ENCODE measurements around the gene BARX2. TPM values are rescaled to one million over a fixed set of nuclear protein-coding genes. Genes with fewer than 3 reads are reported as not detected.

Gene BARX2
- total RNA-seq, 1 experiment from 2014 or later: 13.4 TPM

DNA sequence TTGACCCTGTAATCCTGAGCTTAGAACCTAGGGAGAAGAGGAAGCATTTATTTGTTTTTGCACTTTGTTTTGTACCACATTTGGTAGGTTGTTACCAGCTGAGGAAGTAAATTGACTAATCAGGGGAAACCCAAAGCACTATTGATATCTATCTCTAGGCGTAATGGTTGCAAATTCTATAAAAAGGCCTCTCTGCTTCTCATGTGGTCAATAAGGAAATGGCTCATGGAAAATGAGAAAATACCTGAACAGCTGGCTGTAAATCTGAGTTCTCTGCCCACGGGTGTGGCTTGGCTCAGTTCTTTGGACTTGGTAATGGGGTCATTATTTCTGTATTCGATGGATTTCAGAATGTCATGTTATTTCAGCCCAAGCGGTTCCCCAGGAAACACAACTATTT lies 42.4 kb downstream of the BARX2 start:
- no peak overlapping the region for H3K4me3 ChIP-seq
- no peaks in the 10 kb centered on the region for H3K9me3 ChIP-seq (ENCODE audit: insufficient read depth, low read depth)
- no peak for TF ChIP-seq EZH2 (IDR thresholded peaks at IDR 0.05; ENCODE audit: low read depth)
- TF ChIP-seq, protein P1, sequence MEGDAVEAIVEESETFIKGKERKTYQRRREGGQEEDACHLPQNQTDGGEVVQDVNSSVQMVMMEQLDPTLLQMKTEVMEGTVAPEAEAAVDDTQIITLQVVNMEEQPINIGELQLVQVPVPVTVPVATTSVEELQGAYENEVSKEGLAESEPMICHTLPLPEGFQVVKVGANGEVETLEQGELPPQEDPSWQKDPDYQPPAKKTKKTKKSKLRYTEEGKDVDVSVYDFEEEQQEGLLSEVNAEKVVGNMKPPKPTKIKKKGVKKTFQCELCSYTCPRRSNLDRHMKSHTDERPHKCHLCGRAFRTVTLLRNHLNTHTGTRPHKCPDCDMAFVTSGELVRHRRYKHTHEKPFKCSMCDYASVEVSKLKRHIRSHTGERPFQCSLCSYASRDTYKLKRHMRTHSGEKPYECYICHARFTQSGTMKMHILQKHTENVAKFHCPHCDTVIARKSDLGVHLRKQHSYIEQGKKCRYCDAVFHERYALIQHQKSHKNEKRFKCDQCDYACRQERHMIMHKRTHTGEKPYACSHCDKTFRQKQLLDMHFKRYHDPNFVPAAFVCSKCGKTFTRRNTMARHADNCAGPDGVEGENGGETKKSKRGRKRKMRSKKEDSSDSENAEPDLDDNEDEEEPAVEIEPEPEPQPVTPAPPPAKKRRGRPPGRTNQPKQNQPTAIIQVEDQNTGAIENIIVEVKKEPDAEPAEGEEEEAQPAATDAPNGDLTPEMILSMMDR (conservative IDR thresholded peaks at IDR 0.05): no peak
- DNase-seq: peak in 1 of 2 experiments; percentile 70
- H3K36me3 ChIP-seq (ENCODE audit: low read depth): no peaks in the 10 kb centered on the region
- H4K20me1 ChIP-seq (ENCODE audit: insufficient read depth): no peaks in the 10 kb centered on the region
- H3K27me3 ChIP-seq (ENCODE audit: insufficient read depth, low read depth): no peaks in the 10 kb centered on the region
- H3K4me1 ChIP-seq (replicated peaks; ENCODE audit: insufficient read depth): peaks cover 17% of the 10 kb centered on the region
- intact Hi-C loops (cut with micrococcal nuclease; ENCODE audit: unreplicated experiment): no loop called here
- no peaks in the 10 kb centered on the region for H3K9me2 ChIP-seq (ENCODE audit: insufficient read depth)
- no peak overlapping the region for H3K4me2 ChIP-seq
- H3F3A ChIP-seq (ENCODE audit: insufficient read depth, low read depth): no peaks in the 10 kb centered on the region
- ChIA-PET CTCF (no interaction called here), POLR2A (ENCODE audit: unreplicated experiment) (interaction anchor here (0.6 kb wide), 2 partner anchors 11 to 1684 kb away, joined by 7 read pairs; no protein-coding TSS in a partner anchor)
- H3K79me2 ChIP-seq (ENCODE audit: low read depth): peaks cover 5% of the 10 kb centered on the region
- H2AFZ ChIP-seq: no peak overlapping the region
- no TSS peak for BruUV-seq (replicated peaks)
- no peak overlapping the region for H3K27ac ChIP-seq

DNA sequence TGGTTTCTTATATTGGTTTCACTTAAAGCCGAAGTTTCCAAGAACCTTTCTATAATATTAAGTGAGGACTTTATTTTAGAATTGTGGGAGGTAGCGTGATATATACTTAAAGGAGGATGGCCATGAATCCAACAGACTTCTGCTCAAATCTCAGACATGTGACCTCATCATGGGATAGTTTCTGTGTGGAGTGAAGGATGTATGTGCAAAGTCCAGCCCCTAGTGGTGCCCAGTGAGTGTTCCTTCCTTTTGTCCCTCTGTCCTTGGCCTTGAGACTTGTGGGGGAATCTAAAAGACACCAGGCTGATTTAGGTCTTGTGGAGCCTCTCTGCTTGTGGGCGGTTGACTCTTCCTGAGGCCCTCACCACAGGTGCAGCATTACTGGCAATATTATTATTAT lies 43.7 kb downstream of the BARX2 start:
- Histone ChIP-seq H3K4me2 (no peak overlapping the region), H3K36me3 (ENCODE audit: low read depth) (no peaks in the 10 kb centered on the region), H3K27me3 (ENCODE audit: insufficient read depth, low read depth) (no peaks in the 10 kb centered on the region), H3K9me2 (ENCODE audit: insufficient read depth) (no peaks in the 10 kb centered on the region), H3K9me3 (ENCODE audit: insufficient read depth, low read depth) (no peaks in the 10 kb centered on the region), H3K4me1 (replicated peaks; ENCODE audit: insufficient read depth) (peaks cover 13% of the 10 kb centered on the region), H3K4me3 (no peak overlapping the region), H3K27ac (no peak overlapping the region), H4K20me1 (ENCODE audit: insufficient read depth) (no peaks in the 10 kb centered on the region), H3F3A (ENCODE audit: insufficient read depth, low read depth) (no peaks in the 10 kb centered on the region), H3K79me2 (ENCODE audit: low read depth) (peaks cover 5% of the 10 kb centered on the region), H2AFZ (no peak overlapping the region)
- TF ChIP-seq, protein P1 (conservative IDR thresholded peaks at IDR 0.05): no peak
- no peak for TF ChIP-seq EZH2 (IDR thresholded peaks at IDR 0.05; ENCODE audit: low read depth)
- POLR2A ChIA-PET (ENCODE audit: unreplicated experiment): no interaction called here
- no TSS peak for BruUV-seq (replicated peaks)
- CTCF ChIA-PET: interaction anchor here (0.9 kb wide), 1 partner anchor 52 kb away, joined by 4 read pairs; no protein-coding TSS in a partner anchor
- no peak for DNase-seq
- intact Hi-C loops (cut with micrococcal nuclease; ENCODE audit: unreplicated experiment): no loop called here

DNA sequence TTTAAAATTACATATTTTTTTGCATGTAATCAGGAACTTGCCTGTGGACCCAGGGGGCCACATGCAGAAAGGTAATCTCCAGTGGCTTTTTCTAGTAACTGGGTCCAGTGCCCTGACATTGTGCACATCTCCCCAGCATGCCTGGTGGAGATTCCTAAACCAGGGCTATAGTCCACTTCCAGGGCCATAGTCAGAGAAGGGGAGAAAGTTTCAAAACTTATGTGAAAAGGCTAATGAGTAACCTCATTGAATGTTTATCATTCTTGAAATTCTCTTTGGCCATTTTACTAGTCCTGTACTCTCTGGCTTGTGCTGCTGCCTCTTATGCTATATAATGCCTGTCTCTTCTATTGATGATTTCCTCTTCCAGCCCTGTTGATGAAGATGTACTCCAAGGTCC lies 47.8 kb downstream of the BARX2 start:
- no peak for DNase-seq
- Histone ChIP-seq H4K20me1 (ENCODE audit: insufficient read depth) (no peaks in the 10 kb centered on the region), H3F3A (ENCODE audit: insufficient read depth, low read depth) (no peaks in the 10 kb centered on the region), H3K9me3 (ENCODE audit: insufficient read depth, low read depth) (no peaks in the 10 kb centered on the region), H3K27ac (no peak overlapping the region), H3K9me2 (ENCODE audit: insufficient read depth) (no peaks in the 10 kb centered on the region), H2AFZ (no peak overlapping the region), H3K36me3 (ENCODE audit: low read depth) (no peaks in the 10 kb centered on the region), H3K79me2 (ENCODE audit: low read depth) (no peaks in the 10 kb centered on the region; the same call in 1 of the 2 replicates), H3K4me3 (no peak overlapping the region), H3K4me2 (no peak overlapping the region), H3K27me3 (ENCODE audit: insufficient read depth, low read depth) (no peaks in the 10 kb centered on the region), H3K4me1 (replicated peaks; ENCODE audit: insufficient read depth) (peaks cover 8% of the 10 kb centered on the region)
- intact Hi-C loops (cut with micrococcal nuclease; ENCODE audit: unreplicated experiment): no loop called here
- BruUV-seq (replicated peaks): no TSS peak
- CTCF ChIA-PET: no interaction called here
- POLR2A ChIA-PET (ENCODE audit: unreplicated experiment): no interaction called here
- no peak for TF ChIP-seq EZH2 (IDR thresholded peaks at IDR 0.05; ENCODE audit: low read depth)

DNA sequence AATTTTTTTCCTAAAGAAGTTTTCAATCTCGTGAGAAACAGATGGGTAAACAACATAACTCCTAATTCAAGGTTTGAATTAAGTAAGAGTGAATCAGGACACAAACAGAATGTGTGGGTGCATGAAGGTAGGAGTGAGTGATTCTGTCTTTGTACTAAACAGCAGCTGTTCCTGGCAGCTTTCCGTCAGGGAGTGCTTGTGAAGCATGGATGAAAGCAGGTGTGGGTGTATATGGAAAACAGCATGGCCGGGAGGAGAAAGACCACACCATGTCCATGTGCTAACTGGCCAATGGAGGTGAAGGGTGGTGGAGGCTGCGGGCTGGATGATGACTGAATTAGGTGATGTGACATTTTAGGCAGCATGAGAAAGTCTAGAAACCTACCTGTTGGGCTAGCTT lies 49.6 kb downstream of the BARX2 start:
- no peak for DNase-seq

More for the DNA sequence above, 49.6 kb downstream of the BARX2 start:
- CTCF ChIA-PET: no interaction called here
- POLR2A ChIA-PET (ENCODE audit: unreplicated experiment): no interaction called here
- no peaks in the 10 kb centered on the region for H4K20me1 ChIP-seq (ENCODE audit: insufficient read depth)
- no peaks in the 10 kb centered on the region for H3K36me3 ChIP-seq (ENCODE audit: low read depth)
- H3K9me2 ChIP-seq (ENCODE audit: insufficient read depth): no peaks in the 10 kb centered on the region
- no peak overlapping the region for H3K4me3 ChIP-seq
- no TSS peak for BruUV-seq (replicated peaks)
- peaks cover 5% of the 10 kb centered on the region; the same call in 1 of the 2 replicates for H3K79me2 ChIP-seq (ENCODE audit: low read depth)
- H3K4me1 ChIP-seq (replicated peaks; ENCODE audit: insufficient read depth): peaks cover 8% of the 10 kb centered on the region
- H3F3A ChIP-seq (ENCODE audit: insufficient read depth, low read depth): no peaks in the 10 kb centered on the region
- intact Hi-C loops (cut with micrococcal nuclease; ENCODE audit: unreplicated experiment): no loop called here
- no peak overlapping the region for H2AFZ ChIP-seq
- no peak for TF ChIP-seq EZH2 (IDR thresholded peaks at IDR 0.05; ENCODE audit: low read depth)
- TF ChIP-seq, protein P1 (conservative IDR thresholded peaks at IDR 0.05): no peak
- H3K27me3 ChIP-seq (ENCODE audit: insufficient read depth, low read depth): no peaks in the 10 kb centered on the region
- no peak overlapping the region for H3K27ac ChIP-seq
- no peaks in the 10 kb centered on the region for H3K9me3 ChIP-seq (ENCODE audit: insufficient read depth, low read depth)
- H3K4me2 ChIP-seq: no peak overlapping the region

Data from PC-9 (cell line).